ENCODE measurements around the gene OR6C65. TPM values are rescaled to one million over a fixed set of nuclear protein-coding genes. Genes with fewer than 3 reads are reported as not detected.

OR6C65 gene
- total and polyA plus RNA-seq, 9 donors: not detected

GRCh38 chr12:55445357-55445756 lies 45.0 kb downstream of the OR6C65 start:
- no peaks in the 10 kb centered on the region for H3K9me3 ChIP-seq (replicated peaks; ENCODE audit: control insufficient read depth, low read depth, low read length)
- WGBS (ENCODE audit: insufficient coverage): no CpG with 5 or more reads among the region's 1 CpG
- H3K36me3 ChIP-seq (ENCODE audit: control insufficient read depth, insufficient read depth, low read length): no peaks in the 10 kb centered on the region
- DNase-seq: no peak
- H3K27ac ChIP-seq (ENCODE audit: low read length): no peak overlapping the region
- H3K27me3 ChIP-seq (ENCODE audit: control insufficient read depth, insufficient read depth, low read length): no peaks in the 10 kb centered on the region
- H3K4me3 ChIP-seq (ENCODE audit: low read length): no peak overlapping the region
- no peaks in the 10 kb centered on the region for H3K4me1 ChIP-seq (ENCODE audit: control insufficient read depth, insufficient read depth, low read length)

DNA sequence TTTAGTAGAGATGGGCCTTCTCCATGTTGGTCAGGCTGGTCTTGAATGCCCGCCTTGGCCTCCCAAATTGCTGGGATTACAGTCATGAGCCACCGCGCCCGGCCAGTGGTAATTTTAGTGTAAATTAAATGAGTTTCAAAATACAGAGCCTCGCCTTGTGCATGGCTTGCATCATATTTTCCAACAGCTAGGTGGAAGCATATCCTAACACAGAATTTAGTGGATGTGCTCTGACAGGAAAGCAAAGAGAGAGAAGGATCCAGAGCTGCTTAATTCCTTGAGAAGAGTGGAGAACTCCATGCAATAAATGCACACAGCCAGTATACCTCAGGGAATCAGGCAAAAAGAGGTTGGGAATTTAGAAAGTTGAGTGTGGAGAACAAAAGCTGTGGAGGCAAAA lies 46.0 kb downstream of the OR6C65 start:
- H3K27ac ChIP-seq (ENCODE audit: low read length): no peak overlapping the region
- no peaks in the 10 kb centered on the region for H3K9me3 ChIP-seq (replicated peaks; ENCODE audit: control insufficient read depth, low read depth, low read length)
- no peaks in the 10 kb centered on the region for H3K27me3 ChIP-seq (ENCODE audit: control insufficient read depth, insufficient read depth, low read length)
- no peak overlapping the region for H3K4me3 ChIP-seq (ENCODE audit: low read length)
- WGBS (ENCODE audit: insufficient coverage): 67% methylated on average over 1 of the region's 5 CpGs
- H3K36me3 ChIP-seq (ENCODE audit: control insufficient read depth, insufficient read depth, low read length): no peaks in the 10 kb centered on the region
- peak; percentile 1 for DNase-seq
- no peaks in the 10 kb centered on the region for H3K4me1 ChIP-seq (ENCODE audit: control insufficient read depth, insufficient read depth, low read length)

- Histone ChIP-seq H3K4me1 (ENCODE audit: control insufficient read depth, insufficient read depth, low read length) (no peaks in the 10 kb centered on the region), H3K4me3 (ENCODE audit: low read length) (no peak overlapping the region), H3K36me3 (ENCODE audit: control insufficient read depth, insufficient read depth, low read length) (no peaks in the 10 kb centered on the region), H3K9me3 (replicated peaks; ENCODE audit: control insufficient read depth, low read depth, low read length) (no peaks in the 10 kb centered on the region), H3K27me3 (ENCODE audit: control insufficient read depth, insufficient read depth, low read length) (no peaks in the 10 kb centered on the region), H3K27ac (ENCODE audit: low read length) (no peak overlapping the region)
- DNase-seq: no peak
These were observed 48.5 kb downstream of the OR6C65 start for GRCh38 chr12:55448825-55449224.

Other genes with a start within 250 kb of the OR6C65 start
- not detected for gene OR10A7, start 179.5 kb upstream of the OR6C65 start, total RNA-seq
- not detected for gene OR10A7, start 179.5 kb upstream of the OR6C65 start, polyA plus RNA-seq (ENCODE audit: insufficient read depth in 1 of 8, insufficient read length in 8 of 8, low replicate concordance in 1 of 8)
- gene OR6C74, start 155.9 kb upstream of the OR6C65 start, total RNA-seq: not detected
- not detected for gene OR6C74, start 155.9 kb upstream of the OR6C65 start, polyA plus RNA-seq (ENCODE audit: insufficient read depth in 1 of 8, insufficient read length in 8 of 8, low replicate concordance in 1 of 8)
- not detected for gene OR6C6, start 104.0 kb upstream of the OR6C65 start, total RNA-seq
- gene OR6C6, start 104.0 kb upstream of the OR6C65 start, polyA plus RNA-seq (ENCODE audit: insufficient read depth in 1 of 8, insufficient read length in 8 of 8, low replicate concordance in 1 of 8): not detected
- not detected for gene OR6C1, start 86.2 kb upstream of the OR6C65 start, total RNA-seq
- gene OR6C1, start 86.2 kb upstream of the OR6C65 start, polyA plus RNA-seq (ENCODE audit: insufficient read depth in 1 of 8, insufficient read length in 8 of 8, low replicate concordance in 1 of 8): not detected
- not detected for gene OR6C3, start 69.8 kb upstream of the OR6C65 start, total RNA-seq
- gene OR6C3, start 69.8 kb upstream of the OR6C65 start, polyA plus RNA-seq (ENCODE audit: insufficient read depth in 1 of 8, insufficient read length in 8 of 8, low replicate concordance in 1 of 8): not detected
- not detected for gene OR6C75, start 37.6 kb upstream of the OR6C65 start, total RNA-seq
- gene OR6C75, start 37.6 kb upstream of the OR6C65 start, polyA plus RNA-seq (ENCODE audit: insufficient read depth in 1 of 8, insufficient read length in 8 of 8, low replicate concordance in 1 of 8): under 1 TPM in 1 of 8 donors, not detected in 7; 0.06 TPM
- not detected for gene OR6C76, start 25.7 kb downstream of the OR6C65 start, total RNA-seq
- not detected for gene OR6C76, start 25.7 kb downstream of the OR6C65 start, polyA plus RNA-seq (ENCODE audit: insufficient read depth in 1 of 8, insufficient read length in 8 of 8, low replicate concordance in 1 of 8)
- gene OR6C2, start 43.5 kb downstream of the OR6C65 start, total RNA-seq: not detected
- gene OR6C2, start 43.5 kb downstream of the OR6C65 start, polyA plus RNA-seq (ENCODE audit: insufficient read depth in 1 of 8, insufficient read length in 8 of 8, low replicate concordance in 1 of 8): not detected
- gene OR6C70, start 69.6 kb downstream of the OR6C65 start, total RNA-seq: not detected
- gene OR6C70, start 69.6 kb downstream of the OR6C65 start, polyA plus RNA-seq (ENCODE audit: insufficient read depth in 1 of 8, insufficient read length in 8 of 8, low replicate concordance in 1 of 8): not detected
- gene OR6C68, start 91.8 kb downstream of the OR6C65 start, total RNA-seq: not detected
- gene OR6C68, start 91.8 kb downstream of the OR6C65 start, polyA plus RNA-seq (ENCODE audit: insufficient read depth in 1 of 8, insufficient read length in 8 of 8, low replicate concordance in 1 of 8): not detected
- not detected for gene OR6C4, start 149.1 kb downstream of the OR6C65 start, total RNA-seq
- gene OR6C4, start 149.1 kb downstream of the OR6C65 start, polyA plus RNA-seq (ENCODE audit: insufficient read depth in 1 of 8, insufficient read length in 8 of 8, low replicate concordance in 1 of 8): under 1 TPM in 1 of 8 donors, not detected in 7; 0.12 TPM
- not detected for gene OR2AP1, start 171.9 kb downstream of the OR6C65 start, total RNA-seq
- gene OR2AP1, start 171.9 kb downstream of the OR6C65 start, polyA plus RNA-seq (ENCODE audit: insufficient read depth in 1 of 8, insufficient read length in 8 of 8, low replicate concordance in 1 of 8): not detected
- not detected for gene OR10P1, start 236.4 kb downstream of the OR6C65 start, total RNA-seq
- under 1 TPM in 1 of 8 donors, not detected in 7; 0.34 TPM for gene OR10P1, start 236.4 kb downstream of the OR6C65 start, polyA plus RNA-seq (ENCODE audit: insufficient read depth in 1 of 8, insufficient read length in 8 of 8, low replicate concordance in 1 of 8)